Measurements from ENCODE around the gene IL1RAPL2. TPM values are rescaled to one million over a fixed set of nuclear protein-coding genes. Genes with fewer than 3 reads are reported as not detected.
"Not testable (repeated sequence)": the region's sequence is repeated elsewhere in the genome, so short reads cannot be mapped to it uniquely, and the experiment has no call there.

IL1RAPL2 gene
- total RNA-seq, 1 experiment from 2014 or later = 0.07 TPM

GRCh38 chrX:104669063-104669462, 103.1 kb downstream of the IL1RAPL2 start:
- DNase-seq (ENCODE audit: extremely low read depth, low read depth) = no peak

GRCh38 chrX:104670051-104670450, 104.1 kb downstream of the IL1RAPL2 start:
- no peak for DNase-seq (ENCODE audit: extremely low read depth, low read depth)

DNA sequence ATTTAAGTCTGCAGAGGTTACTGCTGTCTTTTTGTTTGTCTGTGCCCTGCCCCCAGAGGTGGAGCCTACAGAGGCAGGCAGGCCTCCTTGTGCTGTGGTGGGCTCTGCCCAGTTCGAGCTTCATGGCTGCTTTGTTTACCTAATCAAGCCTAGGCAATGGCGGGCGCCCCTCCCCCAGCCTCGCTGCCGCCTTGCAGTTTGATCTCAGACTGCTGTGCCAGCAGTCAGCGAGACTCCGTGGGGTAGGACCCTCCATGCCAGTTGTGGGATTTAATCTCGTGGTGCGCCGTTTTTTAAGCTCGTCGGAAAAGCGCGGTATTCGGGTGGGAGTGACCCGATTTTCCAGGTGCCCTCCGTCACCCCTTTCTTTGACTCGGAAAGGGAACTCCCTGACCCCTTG, 111.5 kb downstream of the IL1RAPL2 start:
- DNase-seq (ENCODE audit: extremely low read depth, low read depth) = not testable (repeated sequence)

- no peak for DNase-seq (ENCODE audit: extremely low read depth, low read depth)
These were observed 113.2 kb downstream of the IL1RAPL2 start for GRCh38 chrX:104679175-104679574.

GRCh38 chrX:104681214-104681613, 115.2 kb downstream of the IL1RAPL2 start:
- no peak for DNase-seq (ENCODE audit: extremely low read depth, low read depth)

DNA sequence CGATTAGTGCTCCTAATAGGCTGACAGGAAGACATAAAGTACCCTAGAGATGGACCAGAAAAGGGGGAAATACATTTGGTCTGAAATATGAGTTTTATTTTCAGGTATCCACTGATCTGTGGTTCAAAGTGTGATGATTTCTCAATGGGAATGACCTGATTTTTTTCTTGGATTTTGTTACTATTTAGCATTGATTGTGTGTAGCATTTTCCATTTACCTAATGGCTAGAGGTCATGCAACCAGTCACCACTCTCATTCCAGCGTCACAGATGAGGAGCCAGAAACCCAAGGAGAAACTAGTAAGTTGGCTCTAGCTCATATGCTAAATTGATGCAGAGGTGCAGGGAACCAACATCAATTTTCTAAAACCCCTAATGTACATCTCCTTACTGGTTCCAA, 118.1 kb downstream of the IL1RAPL2 start:
- DNase-seq (ENCODE audit: extremely low read depth, low read depth) = no peak

DNA sequence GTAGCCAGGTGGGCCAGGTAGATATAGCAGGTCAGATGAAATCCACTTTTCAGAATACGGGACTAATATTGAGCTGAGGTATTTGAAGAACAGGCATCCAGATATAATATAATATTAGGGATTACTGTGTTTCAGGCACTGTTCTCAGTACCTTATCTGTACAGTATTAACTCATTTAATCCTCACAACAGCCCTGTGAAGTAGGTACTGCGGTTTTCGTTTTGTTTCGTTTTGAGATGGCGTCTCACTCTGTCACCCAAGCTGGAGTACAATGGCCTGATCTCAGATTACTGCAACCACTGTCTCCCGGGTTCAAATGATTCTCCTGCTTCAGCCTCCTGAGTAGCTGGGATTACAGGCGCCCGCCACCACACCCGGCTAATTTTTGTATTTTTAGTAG, 129.6 kb downstream of the IL1RAPL2 start:
- no peak for DNase-seq (ENCODE audit: extremely low read depth, low read depth)

- DNase-seq (ENCODE audit: extremely low read depth, low read depth) = no peak
These were observed 130.7 kb downstream of the IL1RAPL2 start for GRCh38 chrX:104696667-104697066.

- no peak for DNase-seq (ENCODE audit: extremely low read depth, low read depth)
These were observed 131.3 kb downstream of the IL1RAPL2 start for GRCh38 chrX:104697294-104697693.

DNA sequence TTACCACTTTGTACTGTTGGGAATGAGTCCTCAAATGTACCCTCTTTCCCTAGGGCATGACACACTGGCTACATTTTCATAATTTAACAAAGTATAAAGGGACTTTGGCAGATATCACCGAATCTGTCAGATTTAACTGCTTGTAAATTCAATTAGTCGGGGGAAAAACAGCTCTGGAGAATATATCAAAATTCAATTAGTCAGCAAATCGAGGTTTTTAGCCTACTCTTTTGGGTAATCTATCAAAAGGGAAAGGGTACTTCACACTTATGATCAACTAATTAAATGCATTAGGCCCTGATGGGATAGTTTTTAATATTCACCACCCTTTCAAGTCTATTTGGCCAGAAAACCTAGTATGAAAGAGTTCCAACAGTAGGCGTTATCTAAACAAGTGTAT, 141.0 kb downstream of the IL1RAPL2 start:
- no peak for DNase-seq (ENCODE audit: extremely low read depth, low read depth)

GRCh38 chrX:104707572-104707971, 141.6 kb downstream of the IL1RAPL2 start:
- no peak for DNase-seq (ENCODE audit: extremely low read depth, low read depth)

DNA sequence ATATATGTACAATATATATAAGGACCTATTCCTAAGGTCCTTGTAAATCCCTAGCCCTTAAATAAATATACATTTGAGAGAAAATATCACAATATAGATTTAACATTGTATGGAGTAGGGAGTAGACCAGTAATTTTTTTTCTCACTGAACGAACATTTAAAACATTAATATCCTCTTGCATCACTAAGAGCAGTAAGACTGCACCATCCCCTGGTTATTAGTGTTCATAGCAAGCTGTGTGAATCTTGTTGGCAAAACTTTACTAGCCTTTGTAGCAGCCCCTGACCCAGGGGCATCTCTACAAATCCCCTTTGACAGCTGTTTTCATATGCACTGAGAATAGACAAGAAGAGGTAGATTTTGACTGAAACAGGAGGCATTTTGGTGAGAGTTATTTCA, 146.5 kb downstream of the IL1RAPL2 start:
- no peak for DNase-seq (ENCODE audit: extremely low read depth, low read depth)

DNA sequence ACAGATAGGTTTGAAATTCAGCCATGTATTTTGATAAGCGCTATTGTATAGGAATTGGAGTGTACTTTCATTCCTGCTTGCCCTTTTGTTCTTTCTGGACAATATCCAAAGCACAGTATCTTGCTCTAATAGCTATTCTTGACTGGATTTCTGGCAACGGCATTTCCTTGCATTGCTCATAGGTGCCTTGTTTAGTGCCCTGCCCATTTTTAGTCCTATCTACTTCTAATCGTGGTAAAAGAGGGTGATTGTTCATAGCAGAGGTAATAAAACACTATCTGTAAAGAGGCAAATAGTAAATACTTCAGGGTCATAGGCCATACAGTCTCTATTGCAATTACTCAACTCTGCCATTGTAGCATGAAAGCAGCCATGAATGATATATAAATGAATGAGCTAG, 155.9 kb downstream of the IL1RAPL2 start:
- no peak for DNase-seq (ENCODE audit: extremely low read depth, low read depth)

GRCh38 chrX:104728456-104728855, 162.5 kb downstream of the IL1RAPL2 start:
- no peak for DNase-seq (ENCODE audit: extremely low read depth, low read depth)

- DNase-seq (ENCODE audit: extremely low read depth, low read depth) = no peak
These were observed 176.4 kb downstream of the IL1RAPL2 start for GRCh38 chrX:104742355-104742754.

GRCh38 chrX:104745152-104745551, 179.2 kb downstream of the IL1RAPL2 start:
- DNase-seq (ENCODE audit: extremely low read depth, low read depth) = no peak

DNA sequence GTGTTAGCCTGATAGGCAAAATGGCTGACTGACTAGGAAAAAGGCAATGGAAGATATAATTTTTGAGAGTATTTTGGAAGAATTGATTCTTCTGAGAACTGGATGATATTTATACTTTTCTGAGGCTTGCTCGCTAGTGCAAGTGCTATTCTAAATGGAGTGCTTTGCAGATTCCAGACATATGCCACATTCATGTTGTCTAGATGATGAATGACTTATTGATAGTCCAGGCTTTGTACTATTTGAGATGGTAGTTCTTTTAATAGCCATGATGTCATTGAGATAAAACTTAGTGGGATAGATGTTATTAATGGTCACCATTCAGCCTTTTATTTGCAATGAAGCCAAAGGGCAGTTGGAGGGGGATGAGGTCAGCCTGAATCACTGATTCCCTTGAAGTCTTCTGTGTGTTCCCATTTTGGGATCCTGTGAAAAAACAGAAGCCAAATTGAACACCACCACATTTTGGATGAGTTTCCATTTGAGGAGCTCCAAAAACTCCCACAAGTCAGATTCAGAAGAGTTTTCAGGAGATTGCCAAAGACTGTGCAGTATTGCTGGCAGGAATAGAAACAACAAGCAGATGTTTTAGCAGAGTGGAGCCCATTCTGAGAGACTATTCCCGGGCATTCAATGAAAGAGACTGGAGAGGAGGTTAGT, 184.1 kb downstream of the IL1RAPL2 start:
- no peak for DNase-seq (ENCODE audit: extremely low read depth, low read depth)

GRCh38 chrX:104762641-104763040, 196.6 kb downstream of the IL1RAPL2 start:
- DNase-seq (ENCODE audit: extremely low read depth, low read depth) = no peak

- no peak for DNase-seq (ENCODE audit: extremely low read depth, low read depth)
These were observed 223.8 kb downstream of the IL1RAPL2 start for GRCh38 chrX:104789784-104790183.

- no peak for DNase-seq (ENCODE audit: extremely low read depth, low read depth)
These were observed 229.8 kb downstream of the IL1RAPL2 start for GRCh38 chrX:104795804-104796203.

- DNase-seq (ENCODE audit: extremely low read depth, low read depth) = no peak
These were observed 237.2 kb downstream of the IL1RAPL2 start for GRCh38 chrX:104803219-104803618.

DNA sequence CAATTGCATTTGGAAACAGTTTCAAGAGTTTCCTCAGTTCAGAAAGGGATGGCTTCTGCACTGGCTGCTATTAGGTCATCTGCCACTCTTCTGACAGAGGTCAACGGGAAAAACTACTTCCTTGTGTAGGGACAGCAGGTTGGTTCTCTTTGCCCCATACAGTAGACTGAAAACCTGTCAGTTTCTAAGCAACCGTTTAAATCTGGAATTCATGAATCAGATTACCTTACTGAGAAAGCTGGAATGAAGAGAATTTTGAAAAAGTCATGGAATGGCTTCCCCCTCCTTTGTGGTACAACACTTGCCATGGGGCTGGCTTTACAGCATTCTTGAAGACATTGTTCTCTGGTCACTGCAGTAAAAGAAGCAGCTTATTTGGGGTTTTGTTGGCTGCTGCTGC, 240.3 kb downstream of the IL1RAPL2 start:
- DNase-seq (ENCODE audit: extremely low read depth, low read depth) = no peak

DNA sequence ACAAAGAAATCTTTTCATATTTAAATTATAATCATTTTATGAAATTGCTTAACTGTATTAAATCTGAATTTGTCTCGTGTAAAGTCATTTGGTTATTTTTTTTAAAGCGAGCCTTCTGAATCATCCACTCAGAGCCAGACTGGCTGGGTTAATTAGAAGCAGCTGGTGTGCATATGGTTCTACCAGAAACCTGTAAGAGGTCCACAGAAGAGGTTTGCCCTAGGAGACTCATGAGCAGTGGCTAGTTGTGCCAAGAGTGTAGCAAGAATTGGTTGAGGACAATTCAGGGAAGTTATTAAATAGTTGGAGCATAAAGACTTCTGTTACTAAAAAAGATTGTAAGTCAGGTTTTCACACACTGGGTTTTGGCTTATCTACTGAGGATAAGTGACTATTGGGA, 267.4 kb downstream of the IL1RAPL2 start:
- DNase-seq (ENCODE audit: extremely low read depth, low read depth) = no peak

Measured in NCI-H460 (cell line).